ENCODE data around the gene NEUROD2.
"Not testable (repeated sequence)": the region's sequence is repeated elsewhere in the genome, so short reads cannot be mapped to it uniquely, and the experiment has no call there.

The NEUROD2 gene

GRCh38 chr17:39597372-39598046 lies 10.2 kb downstream of the NEUROD2 start:
- Histone ChIP-seq H3K4me1 (ENCODE audit: insufficient read depth, low read length) (peaks cover 12% of the 10 kb centered on the region), H3K36me3 (ENCODE audit: insufficient read depth, low read length) (no peaks in the 10 kb centered on the region), H3K27me3 (ENCODE audit: control insufficient read depth in 1 of 2, insufficient read depth in 2 of 2, low read length in 2 of 2) (peaks cover 58 to 85% of the 10 kb centered on the region in 2 donors), H3K4me3 (ENCODE audit: low read depth in 1 of 2, low read length in 2 of 2) (no peak overlapping the region), H3K9me3 (ENCODE audit: low read length) (no peaks in the 10 kb centered on the region), H3K27ac (ENCODE audit: low read depth, low read length) (no peak overlapping the region), H3K9ac (ENCODE audit: low read length) (no peak overlapping the region)

GRCh38 chr17:39596543-39597267 lies 11.0 kb downstream of the NEUROD2 start:
- Histone ChIP-seq H3K4me1 (ENCODE audit: insufficient read depth, low read length) (peaks cover 12% of the 10 kb centered on the region), H3K27ac (ENCODE audit: low read depth, low read length) (no peak overlapping the region), H3K27me3 (ENCODE audit: control insufficient read depth in 1 of 2, insufficient read depth in 2 of 2, low read length in 2 of 2) (peaks cover 50 to 85% of the 10 kb centered on the region in 2 donors), H3K36me3 (ENCODE audit: insufficient read depth, low read length) (no peaks in the 10 kb centered on the region), H3K9me3 (ENCODE audit: low read length) (no peaks in the 10 kb centered on the region), H3K4me3 (ENCODE audit: low read depth in 1 of 2, low read length in 2 of 2) (no peak overlapping the region), H3K9ac (ENCODE audit: low read length) (no peak overlapping the region)

- peaks cover 12% of the 10 kb centered on the region for H3K4me1 ChIP-seq (ENCODE audit: insufficient read depth, low read length)
- no peak overlapping the region for H3K4me3 ChIP-seq (ENCODE audit: low read depth in 1 of 2, low read length in 2 of 2)
- no peak overlapping the region for H3K27ac ChIP-seq (ENCODE audit: low read depth, low read length)
- H3K27me3 ChIP-seq (ENCODE audit: control insufficient read depth in 1 of 2, insufficient read depth in 2 of 2, low read length in 2 of 2): peaks cover 43 to 81% of the 10 kb centered on the region in 2 donors
- H3K9ac ChIP-seq (ENCODE audit: low read length): no peak overlapping the region
- H3K9me3 ChIP-seq (ENCODE audit: low read length): no peaks in the 10 kb centered on the region
- H3K36me3 ChIP-seq (ENCODE audit: insufficient read depth, low read length): no peaks in the 10 kb centered on the region
These were observed 11.7 kb downstream of the NEUROD2 start for GRCh38 chr17:39595928-39596510.

- peaks cover 12% of the 10 kb centered on the region for H3K4me1 ChIP-seq (ENCODE audit: insufficient read depth, low read length)
- no peak overlapping the region for H3K9ac ChIP-seq (ENCODE audit: low read length)
- H3K9me3 ChIP-seq (ENCODE audit: low read length): no peaks in the 10 kb centered on the region
- no peak overlapping the region for H3K4me3 ChIP-seq (ENCODE audit: low read depth in 1 of 2, low read length in 2 of 2)
- no peaks in the 10 kb centered on the region for H3K36me3 ChIP-seq (ENCODE audit: insufficient read depth, low read length)
- no peak overlapping the region for H3K27ac ChIP-seq (ENCODE audit: low read depth, low read length)
- peaks cover 36 to 74% of the 10 kb centered on the region in 2 donors for H3K27me3 ChIP-seq (ENCODE audit: control insufficient read depth in 1 of 2, insufficient read depth in 2 of 2, low read length in 2 of 2)
These were observed 12.4 kb downstream of the NEUROD2 start for GRCh38 chr17:39595294-39595693.

- Histone ChIP-seq H3K9ac (ENCODE audit: low read length) (no peak overlapping the region), H3K4me1 (ENCODE audit: insufficient read depth, low read length) (peaks cover under 1% of the 10 kb centered on the region), H3K36me3 (ENCODE audit: insufficient read depth, low read length) (no peaks in the 10 kb centered on the region), H3K27me3 (ENCODE audit: control insufficient read depth in 1 of 2, insufficient read depth in 2 of 2, low read length in 2 of 2) (peaks cover 16 to 55% of the 10 kb centered on the region in 2 donors), H3K4me3 (ENCODE audit: low read depth in 1 of 2, low read length in 2 of 2) (no peak overlapping the region), H3K27ac (ENCODE audit: low read depth, low read length) (no peak overlapping the region), H3K9me3 (ENCODE audit: low read length) (no peaks in the 10 kb centered on the region)
These were observed 14.3 kb downstream of the NEUROD2 start for GRCh38 chr17:39593371-39593770.

- Histone ChIP-seq H3K4me3 (ENCODE audit: low read depth in 1 of 2, low read length in 2 of 2) (no peak overlapping the region), H3K4me1 (ENCODE audit: insufficient read depth, low read length) (no peaks in the 10 kb centered on the region), H3K27ac (ENCODE audit: low read depth, low read length) (no peak overlapping the region), H3K36me3 (ENCODE audit: insufficient read depth, low read length) (no peaks in the 10 kb centered on the region), H3K27me3 (ENCODE audit: control insufficient read depth in 1 of 2, insufficient read depth in 2 of 2, low read length in 2 of 2) (peaks cover 8 to 44% of the 10 kb centered on the region in 2 donors), H3K9ac (ENCODE audit: low read length) (no peak overlapping the region), H3K9me3 (ENCODE audit: low read length) (no peaks in the 10 kb centered on the region)
These were observed 15.5 kb downstream of the NEUROD2 start for GRCh38 chr17:39591958-39592954.

GRCh38 chr17:39590180-39590579 lies 17.5 kb downstream of the NEUROD2 start:
- not testable (repeated sequence) for H3K36me3 ChIP-seq (ENCODE audit: insufficient read depth, low read length); H3K4me3 ChIP-seq (ENCODE audit: low read depth in 1 of 2, low read length in 2 of 2); H3K27ac ChIP-seq (ENCODE audit: low read depth, low read length); H3K4me1 ChIP-seq (ENCODE audit: insufficient read depth, low read length); H3K9ac ChIP-seq (ENCODE audit: low read length); H3K9me3 ChIP-seq (ENCODE audit: low read length)
- peaks cover 0 to 23% of the 10 kb centered on the region in 2 donors for H3K27me3 ChIP-seq (ENCODE audit: control insufficient read depth in 1 of 2, insufficient read depth in 2 of 2, low read length in 2 of 2)

GRCh38 chr17:39582658-39583057 lies 25.1 kb downstream of the NEUROD2 start:
- Histone ChIP-seq H3K4me3 (ENCODE audit: low read depth in 1 of 2, low read length in 2 of 2) (no peak overlapping the region), H3K9ac (ENCODE audit: low read length) (no peak overlapping the region), H3K27ac (ENCODE audit: low read depth, low read length) (no peak overlapping the region), H3K36me3 (ENCODE audit: insufficient read depth, low read length) (no peaks in the 10 kb centered on the region), H3K9me3 (ENCODE audit: low read length) (no peaks in the 10 kb centered on the region), H3K4me1 (ENCODE audit: insufficient read depth, low read length) (no peaks in the 10 kb centered on the region), H3K27me3 (ENCODE audit: control insufficient read depth in 1 of 2, insufficient read depth in 2 of 2, low read length in 2 of 2) (peaks cover 0 to 4% of the 10 kb centered on the region in 2 donors)

- no peaks in the 10 kb centered on the region for H3K36me3 ChIP-seq (ENCODE audit: insufficient read depth, low read length)
- H3K4me1 ChIP-seq (ENCODE audit: insufficient read depth, low read length): no peaks in the 10 kb centered on the region
- H3K9me3 ChIP-seq (ENCODE audit: low read length): no peaks in the 10 kb centered on the region
- H3K27me3 ChIP-seq (ENCODE audit: control insufficient read depth in 1 of 2, insufficient read depth in 2 of 2, low read length in 2 of 2): peaks cover 0 to 4% of the 10 kb centered on the region in 2 donors
- H3K9ac ChIP-seq (ENCODE audit: low read length): no peak overlapping the region
- no peak overlapping the region for H3K4me3 ChIP-seq (ENCODE audit: low read depth in 1 of 2, low read length in 2 of 2)
- no peak overlapping the region for H3K27ac ChIP-seq (ENCODE audit: low read depth, low read length)
These were observed 26.0 kb downstream of the NEUROD2 start for GRCh38 chr17:39581759-39582085.

- Histone ChIP-seq H3K4me3 (ENCODE audit: low read depth in 1 of 2, low read length in 2 of 2) (no peak overlapping the region), H3K9ac (ENCODE audit: low read length) (no peak overlapping the region), H3K27ac (ENCODE audit: low read depth, low read length) (no peak overlapping the region), H3K4me1 (ENCODE audit: insufficient read depth, low read length) (no peaks in the 10 kb centered on the region), H3K9me3 (ENCODE audit: low read length) (no peaks in the 10 kb centered on the region), H3K36me3 (ENCODE audit: insufficient read depth, low read length) (no peaks in the 10 kb centered on the region), H3K27me3 (ENCODE audit: control insufficient read depth in 1 of 2, insufficient read depth in 2 of 2, low read length in 2 of 2) (peaks cover 0 to 4% of the 10 kb centered on the region in 2 donors)
These were observed 26.5 kb downstream of the NEUROD2 start for GRCh38 chr17:39581071-39581758.

All from muscle layer of colon (tissue), 2 donors.